HepG2 (cell line): Measurements from ENCODE around the gene SLC22A23. TPM values are rescaled to one million over a fixed set of nuclear protein-coding genes. Genes with fewer than 3 reads are reported as not detected.
A peak's percentile ranks its signal among the peaks of the same experiment; 100 is the strongest.

Experiments
- ARID4A ChIP-seq: sonication (generic); formaldehyde crosslinking; IDR thresholded peaks from 2 replicates; pipeline ENCODE4 v1.5.0; 2020; ENCODE audit warnings: mild to moderate bottlenecking, missing genetic modification reagents, borderline replicate concordance
- ARNT2 ChIP-seq: sonication (generic); formaldehyde crosslinking; IDR thresholded peaks from 2 replicates; pipeline ENCODE4 v1.8.0; 2022; ENCODE audit warnings: mild to moderate bottlenecking, low read depth, missing genetic modification reagents, moderate library complexity
- ATF6 ChIP-seq: sonication (generic); formaldehyde crosslinking; conservative IDR thresholded peaks from 2 replicates; pipeline ENCODE4 v1.4.0; 2020; ENCODE audit warnings: missing genetic modification reagents
- ATF7 ChIP-seq, 2 experiments: fragments of 450-650 bp in 1 of 2; sonication (generic) in 1 of 2; formaldehyde crosslinking in 1 of 2; IDR thresholded peaks; 2 replicates each; pipeline versions ENCODE4 v1.4.0 to v1.6.1; 2016 to 2020; ENCODE audit warnings: antibody characterized with exemption in 1 of 2, mild to moderate bottlenecking in 1 of 2, missing genetic modification reagents in 1 of 2
- CAMTA2 ChIP-seq: sonication (generic); formaldehyde crosslinking; IDR thresholded peaks from 2 replicates; pipeline ENCODE4 v1.4.0; 2020; ENCODE audit warnings: mild to moderate bottlenecking, missing genetic modification reagents, borderline replicate concordance
- CERS6 ChIP-seq: sonication (generic); formaldehyde crosslinking; IDR thresholded peaks from 2 replicates; pipeline ENCODE4 v1.5.0; 2020; ENCODE audit warnings: missing genetic modification reagents
- GATA4 ChIP-seq: sonication (generic); IDR thresholded peaks from 2 replicates; pipeline ENCODE4 v1.6.1; 2016; ENCODE audit warnings: antibody characterized with exemption, low read depth, borderline replicate concordance
- HOXA5 ChIP-seq: sonication (generic); formaldehyde crosslinking; IDR thresholded peaks from 2 replicates; pipeline ENCODE4 v1.4.0; 2020; ENCODE audit warnings: missing genetic modification reagents
- HOXA9 ChIP-seq: sonication (generic); formaldehyde crosslinking; IDR thresholded peaks from 2 replicates; pipeline ENCODE4 v1.8.1; 2022; ENCODE audit warnings: missing genetic modification reagents, mild to moderate bottlenecking, moderate library complexity, borderline replicate concordance
- NFIB ChIP-seq: sonication (generic); formaldehyde crosslinking; IDR thresholded peaks from 2 replicates; pipeline ENCODE4 v1.9.0; 2021; ENCODE audit warnings: missing genetic modification reagents, mild to moderate bottlenecking, borderline replicate concordance
- PHF5A ChIP-seq: IDR thresholded peaks from one replicate; pipeline ENCODE4 v1.6.1; 2018; ENCODE audit warnings: low read depth, missing genetic modification reagents; ENCODE audit not compliant: unreplicated experiment
- PLSCR1 ChIP-seq: sonication (generic); formaldehyde crosslinking; IDR thresholded peaks from 2 replicates; pipeline ENCODE4 v1.5.0; 2020; ENCODE audit warnings: missing genetic modification reagents, mild to moderate bottlenecking, borderline replicate concordance
- SNAPC2 ChIP-seq: sonication (generic); formaldehyde crosslinking; IDR thresholded peaks from 2 replicates; pipeline ENCODE4 v1.8.1; 2022; ENCODE audit warnings: mild to moderate bottlenecking, missing genetic modification reagents
- ZKSCAN8 ChIP-seq: IDR thresholded peaks from 2 replicates; pipeline ENCODE4 v1.6.1; 2016; ENCODE audit warnings: borderline replicate concordance, missing genetic modification reagents, missing compliant biosample characterization
- ZNF414 ChIP-seq: sonication (generic); formaldehyde crosslinking; IDR thresholded peaks from 2 replicates; pipeline ENCODE4 v1.5.0; 2020; ENCODE audit warnings: missing genetic modification reagents
- ZNF670 ChIP-seq: sonication (generic); formaldehyde crosslinking; IDR thresholded peaks from 2 replicates; pipeline ENCODE4 v1.8.0; 2022; ENCODE audit warnings: mild to moderate bottlenecking, missing genetic modification reagents, borderline replicate concordance
- ZNF766 ChIP-seq: sonication (generic); formaldehyde crosslinking; IDR thresholded peaks from 2 replicates; pipeline ENCODE4 v1.5.0; 2020; ENCODE audit warnings: missing genetic modification reagents, borderline replicate concordance
- ZNF773 ChIP-seq: sonication (generic); formaldehyde crosslinking; IDR thresholded peaks from 2 replicates; pipeline ENCODE4 v1.4.0; 2020; ENCODE audit warnings: missing genetic modification reagents, borderline replicate concordance
- ZSCAN29 ChIP-seq: sonication (generic); formaldehyde crosslinking; conservative IDR thresholded peaks from 2 replicates; pipeline ENCODE4 v1.4.0; 2020; ENCODE audit warnings: mild to moderate bottlenecking, missing genetic modification reagents
- polyA plus RNA-seq, 8 experiments: library from polyadenylated mRNA; depleted of rRNA in 3 of 8; stranded (reverse) in 7 of 8; unstranded in 1 of 8; fragments of >200 nt; fragmentation: Illumina TruSeq in 4 of 8; extraction: Trizol in 4 of 8; gene quantifications; 2 replicates each; pipeline versions ENCODE4 v1.2.1 to v1.2.3, GENCODE V29; 2011 to 2016; ENCODE audit warnings: low read depth in 4 of 8, missing spikeins in 1 of 8, mixed read lengths in 1 of 8; ENCODE audit not compliant: insufficient read depth in 1 of 8
- total RNA-seq, 5 experiments: library from RNA; depleted of rRNA; stranded (reverse); fragments of >200 nt; fragmentation: Illumina TruSeq; extraction: Trizol; gene quantifications; 2 replicates each; pipeline ENCODE4 v1.2.3, GENCODE V29; 2016; ENCODE audit warnings: low read depth in 1 of 5

SLC22A23 gene
- total and polyA plus RNA-seq, 2 of the 13 experiments (the other 11 are each of a cell fraction or from before 2014, with no cell fraction given): 11.8 to 17.5 TPM

- TF ChIP-seq ZNF670 (no peak; the same call in 1 of the 2 replicates), PHF5A (no peak), ZNF773 (CRISPR knock-in tag) (0 out of 2 replicates have a peak, but pooled peaks have one; percentile 24), ZNF766 (no peak), NFIB (CRISPR knock-in tag) (no peak), CERS6 (CRISPR knock-in tag) (no peak), ZKSCAN8 (CRISPR knock-in tag) (no peak), ATF7 (IDR thresholded peaks at IDR 0.05) (no peak), ATF7 (CRISPR knock-in tag; IDR thresholded peaks at IDR 0.05) (no peak), ZSCAN29 (no peak), SNAPC2 (CRISPR knock-in tag) (peak; percentile 77; the same call in 1 of the 2 replicates), ARNT2 (peak; percentile 59), HOXA5 (CRISPR knock-in tag) (no peak), ZNF414 (CRISPR knock-in tag) (peak; percentile 36; the same call in 1 of the 2 replicates), HOXA9 (CRISPR knock-in tag) (no peak; the same call in 1 of the 2 replicates), ATF6 (no peak), PLSCR1 (CRISPR knock-in tag) (no peak), ARID4A (peak; percentile 91), CAMTA2 (CRISPR knock-in tag) (no peak; the same call in 1 of the 2 replicates), GATA4 (no peak)
Measured at GRCh38 chr6:3455569-3456394, 1.1 kb downstream of the SLC22A23 start (continued).
